CD8-positive, alpha-beta memory T cell (primary cell): ENCODE data around the gene IFT25. TPM values are rescaled to one million over a fixed set of nuclear protein-coding genes. Genes with fewer than 3 reads are reported as not detected.
"Not testable (repeated sequence)": the region's sequence is repeated elsewhere in the genome, so short reads cannot be mapped to it uniquely, and the experiment has no call there.

Source experiments
- CTCF ChIA-PET: fragments of 350-600 bp; sonication (Branson Sonifier 250); formaldehyde crosslinking; loops from one replicate; lab custom pipeline; 2021; ENCODE audit warnings: antibody characterized with exemption; lab: Charles Lee
- POLR2A ChIA-PET: fragments of 350-600 bp; sonication (Branson Sonifier 250); formaldehyde crosslinking; loops from one replicate; lab custom pipeline; 2021; ENCODE audit warnings: antibody characterized with exemption; lab: Charles Lee
- DNase-seq, 5 donors: peaks; one replicate each; pipeline versions ENCODE4 v3.0.0 to v3.0.0-alpha.2; 2020 to 2022; ENCODE audit warnings: mixed read lengths in 1 of 5
- H3K27ac ChIP-seq: one replicate; pipeline ENCODE4 v1.7.0; 2013; ENCODE audit warnings: low read depth, mild to moderate bottlenecking, low read length, moderate library complexity
- H3K27me3 ChIP-seq: 2 replicates; pipeline ENCODE4 v1.7.0; 2013; ENCODE audit warnings: low read length, mild to moderate bottlenecking; ENCODE audit not compliant: insufficient read depth, poor library complexity, severe bottlenecking
- H3K36me3 ChIP-seq: 2 replicates; pipeline ENCODE4 v1.7.0; 2013; ENCODE audit warnings: mild to moderate bottlenecking, low read length, moderate library complexity; ENCODE audit not compliant: insufficient read depth
- H3K4me1 ChIP-seq: 2 replicates; pipeline ENCODE4 v1.7.0; 2013; ENCODE audit warnings: mild to moderate bottlenecking, low read length, moderate library complexity; ENCODE audit not compliant: insufficient read depth
- H3K4me3 ChIP-seq: 2 replicates; pipeline ENCODE4 v1.7.0; 2013; ENCODE audit warnings: mild to moderate bottlenecking, low read length
- H3K9me3 ChIP-seq: 2 replicates; pipeline ENCODE4 v1.7.0; 2013; ENCODE audit warnings: mild to moderate bottlenecking, low read length
- H3K27ac Mint-ChIP-seq, 8 donors: one replicate each; pipeline ENCODE4 v1.8.0; 2020 to 2021; ENCODE audit warnings: mixed read lengths in 8 of 8, mild to moderate bottlenecking in 6 of 8, inconsistent platforms in 3 of 8, moderate library complexity in 3 of 8
- H3K27me3 Mint-ChIP-seq, 2 donors: one replicate each; pipeline ENCODE4 v1.8.0; 2020 to 2021; ENCODE audit warnings: mixed read lengths in 2 of 2, mild to moderate bottlenecking in 1 of 2, moderate library complexity in 1 of 2
- H3K36me3 Mint-ChIP-seq, 3 donors: one replicate each; pipeline ENCODE4 v1.8.0; 2020 to 2021; ENCODE audit warnings: mixed read lengths in 3 of 3, inconsistent platforms in 1 of 3, mild to moderate bottlenecking in 1 of 3
- H3K4me1 Mint-ChIP-seq, 3 donors: one replicate each; pipeline ENCODE4 v1.8.0; 2020 to 2021; ENCODE audit warnings: mixed read lengths in 3 of 3, inconsistent platforms in 1 of 3, mild to moderate bottlenecking in 1 of 3
- H3K4me3 Mint-ChIP-seq, 7 donors: one replicate each; pipeline ENCODE4 v1.8.0; 2020 to 2021; ENCODE audit warnings: mixed read lengths in 7 of 7, mild to moderate bottlenecking in 6 of 7, moderate library complexity in 4 of 7, inconsistent platforms in 2 of 7
- H3K9me3 Mint-ChIP-seq, 5 donors: one replicate each; pipeline ENCODE4 v1.8.0; 2020 to 2022; ENCODE audit warnings: mixed read lengths in 5 of 5, mild to moderate bottlenecking in 3 of 5, moderate library complexity in 2 of 5, inconsistent platforms in 1 of 5
- polyA plus RNA-seq: library from polyadenylated mRNA; unstranded; fragments of 300-500 nt; fragmentation: Illumina TruSeq; gene quantifications from one replicate; pipeline ENCODE4 v1.2.3, GENCODE V29; 2021
- total RNA-seq, 2 experiments: library from RNA; stranded (reverse); gene quantifications; one replicate each; pipeline ENCODE4 v1.2.3, GENCODE V29; 2021

IFT25 gene
- total RNA-seq, result 10 to 100 TPM; 57.2 to 57.8 TPM
- polyA plus RNA-seq, result 59.9 TPM

DNA sequence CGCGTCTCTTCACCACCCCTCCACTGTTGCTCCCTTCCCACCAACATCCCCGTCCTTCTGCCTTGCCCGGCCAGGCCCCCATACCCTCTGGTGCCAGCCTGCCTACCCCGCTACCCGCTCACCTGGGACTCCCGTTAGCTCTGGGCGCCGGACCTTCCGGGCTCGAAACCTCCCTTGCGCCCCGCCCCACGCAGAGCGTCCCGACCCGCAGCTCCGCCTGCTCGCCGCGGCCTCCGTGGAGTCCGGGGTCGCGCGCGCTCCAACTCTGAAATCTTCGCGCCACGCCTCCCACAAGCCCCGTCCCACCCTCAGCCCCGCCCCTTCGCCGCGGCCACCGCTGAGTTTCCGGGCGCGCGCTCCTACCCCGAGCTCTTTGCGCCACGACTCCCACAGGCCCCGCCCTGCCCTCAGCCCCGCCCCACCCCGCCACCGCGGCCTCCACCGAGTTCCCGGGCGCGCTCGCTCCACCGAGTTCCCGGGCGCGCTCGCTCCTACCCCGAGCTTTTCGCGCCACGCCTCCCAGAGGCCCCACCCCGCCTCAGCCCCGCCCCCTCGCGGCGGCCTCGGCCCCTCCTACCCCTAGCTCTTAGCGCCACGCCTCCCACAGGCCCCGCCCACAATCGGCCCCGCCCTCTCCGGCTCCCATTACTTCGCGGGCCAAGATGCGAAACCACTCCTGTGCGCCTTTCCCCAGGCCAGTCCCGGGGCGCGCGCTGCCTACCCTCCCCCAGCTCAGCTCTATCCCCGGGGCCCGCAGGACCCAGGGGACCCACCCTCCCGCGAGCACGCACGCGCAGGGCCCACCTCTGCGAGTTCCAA is at the start of gene IFT25:
Gene IFT25, minus strand, starts transcription at position 267 of the 819 bp plus-strand sequence. CDS start 5,617 bp downstream, outside the sequence.
- H3K4me3 Mint-ChIP-seq, result peak within 1 kb of the TSS; percentile 96 to 99 (median 97)
- Histone ChIP-seq H3K36me3 (no peaks in the 10 kb centered on the region), H3K27me3 (no peaks in the 10 kb centered on the region), H3K27ac (peak within 1 kb of the TSS; percentile 83), H3K4me1 (peaks cover 38% of the 10 kb centered on the region), H3K4me3 (peak within 1 kb of the TSS; percentile 71), H3K9me3 (no peaks in the 10 kb centered on the region)
- POLR2A ChIA-PET, result interaction anchor here (0.6 to 2.3 kb wide), 8 partner anchors 9 to 1220 kb away, joined by 3 to 24 read pairs (median 4); partner anchors contain the start of genes NDC1, TCEANC2, TMEM59 and YIPF1
- peaks cover 0 to 7% (median 3%) of the 10 kb centered on the region in 3 donors for H3K36me3 Mint-ChIP-seq
- no peaks in the 10 kb centered on the region for H3K9me3 Mint-ChIP-seq
- peaks cover 39 to 63% (median 49%) of the 10 kb centered on the region in 3 donors for H3K4me1 Mint-ChIP-seq
- peak within 1 kb of the TSS; percentile 94 to 99 (median 96) for H3K27ac Mint-ChIP-seq
- CTCF ChIA-PET, result interaction anchor here (0.8 to 3.2 kb wide), 13 partner anchors 11 to 864 kb away, joined by 3 to 16 read pairs (median 4); partner anchors contain the start of genes NDC1 and YIPF1
- no peaks in the 10 kb centered on the region for H3K27me3 Mint-ChIP-seq
- DNase-seq, result peak; percentile 97 to 99 (median 98)

- H3K27me3 Mint-ChIP-seq, DNase-seq, H3K9me3 Mint-ChIP-seq, H3K27me3 ChIP-seq, POLR2A ChIA-PET, H3K9me3 ChIP-seq, H3K27ac ChIP-seq, H3K4me1 ChIP-seq, H3K4me3 Mint-ChIP-seq, H3K36me3 Mint-ChIP-seq, H3K4me3 ChIP-seq, CTCF ChIA-PET, H3K27ac Mint-ChIP-seq, H3K4me1 Mint-ChIP-seq, H3K36me3 ChIP-seq: not testable (repeated sequence)
Measured at GRCh38 chr1:53994516-53994915, 49.0 kb upstream of the IFT25 start.

- Histone ChIP-seq H3K36me3 (no peaks in the 10 kb centered on the region), H3K4me3 (no peak overlapping the region), H3K27me3 (no peaks in the 10 kb centered on the region), H3K27ac (no peak overlapping the region), H3K9me3 (no peaks in the 10 kb centered on the region), H3K4me1 (no peaks in the 10 kb centered on the region)
- Mint-ChIP-seq H3K27me3 (peaks cover 1 to 3% of the 10 kb centered on the region in 2 donors), H3K4me3 (no peak overlapping the region), H3K4me1 (peaks cover 0 to 5% (median 0%) of the 10 kb centered on the region in 3 donors), H3K9me3 (peaks cover 0 to 2% (median 0%) of the 10 kb centered on the region in 5 donors), H3K36me3 (peaks cover 0 to 2% (median 0%) of the 10 kb centered on the region in 3 donors), H3K27ac (no peak overlapping the region)
- CTCF ChIA-PET, result no interaction called here
- DNase-seq, result no peak
- POLR2A ChIA-PET, result no interaction called here
Measured at GRCh38 chr1:53992085-53992874, 46.8 kb upstream of the IFT25 start.

DNA sequence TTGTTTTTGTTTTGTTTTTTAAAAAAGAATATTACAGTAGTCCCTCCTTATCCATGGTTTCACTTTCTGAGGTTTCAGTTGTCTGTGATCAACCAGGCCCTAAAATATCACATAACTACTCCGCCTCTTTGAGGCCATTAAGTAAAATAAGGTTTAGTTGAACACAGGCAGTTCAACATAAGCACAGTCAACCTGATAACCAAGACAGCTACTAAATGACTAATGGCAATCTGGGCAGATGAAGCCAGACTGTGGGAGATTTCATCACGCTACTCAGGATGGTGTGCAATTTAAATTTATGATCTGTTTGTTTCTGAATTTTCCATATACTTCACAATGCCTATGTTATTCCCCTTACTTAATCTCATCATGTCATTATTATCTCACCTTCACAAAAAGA is 42.4 kb upstream of the IFT25 start:
- H3K9me3 Mint-ChIP-seq, result no peaks in the 10 kb centered on the region
- Histone ChIP-seq H3K4me1 (no peaks in the 10 kb centered on the region), H3K4me3 (no peak overlapping the region), H3K36me3 (no peaks in the 10 kb centered on the region), H3K27me3 (no peaks in the 10 kb centered on the region), H3K27ac (no peak overlapping the region), H3K9me3 (no peaks in the 10 kb centered on the region)
- H3K4me3 Mint-ChIP-seq, result no peak overlapping the region
- peaks cover 0 to 18% (median 0%) of the 10 kb centered on the region in 3 donors for H3K4me1 Mint-ChIP-seq
- POLR2A ChIA-PET, result no interaction called here
- no peak overlapping the region for H3K27ac Mint-ChIP-seq
- H3K27me3 Mint-ChIP-seq, result no peaks in the 10 kb centered on the region
- CTCF ChIA-PET, result no interaction called here
- no peaks in the 10 kb centered on the region for H3K36me3 Mint-ChIP-seq
- no peak for DNase-seq

GRCh38 chr1:53986458-53986857 is 41.0 kb upstream of the IFT25 start:
- peaks cover 0 to 18% (median 0%) of the 10 kb centered on the region in 3 donors for H3K4me1 Mint-ChIP-seq
- ChIA-PET POLR2A (no interaction called here), CTCF (no interaction called here)
- no peaks in the 10 kb centered on the region for H3K4me1 ChIP-seq
- H3K36me3 Mint-ChIP-seq, result no peaks in the 10 kb centered on the region
- no peaks in the 10 kb centered on the region for H3K36me3 ChIP-seq
- DNase-seq, result peak in 1 of 5 donors; percentile 17
- H3K27me3 ChIP-seq, result no peaks in the 10 kb centered on the region
- no peak overlapping the region for H3K4me3 Mint-ChIP-seq
- peaks cover 0 to 6% of the 10 kb centered on the region in 2 donors for H3K27me3 Mint-ChIP-seq
- H3K9me3 Mint-ChIP-seq, result no peaks in the 10 kb centered on the region
- no peak overlapping the region for H3K27ac Mint-ChIP-seq
- no peak overlapping the region for H3K4me3 ChIP-seq
- no peak overlapping the region for H3K27ac ChIP-seq
- no peaks in the 10 kb centered on the region for H3K9me3 ChIP-seq

DNA sequence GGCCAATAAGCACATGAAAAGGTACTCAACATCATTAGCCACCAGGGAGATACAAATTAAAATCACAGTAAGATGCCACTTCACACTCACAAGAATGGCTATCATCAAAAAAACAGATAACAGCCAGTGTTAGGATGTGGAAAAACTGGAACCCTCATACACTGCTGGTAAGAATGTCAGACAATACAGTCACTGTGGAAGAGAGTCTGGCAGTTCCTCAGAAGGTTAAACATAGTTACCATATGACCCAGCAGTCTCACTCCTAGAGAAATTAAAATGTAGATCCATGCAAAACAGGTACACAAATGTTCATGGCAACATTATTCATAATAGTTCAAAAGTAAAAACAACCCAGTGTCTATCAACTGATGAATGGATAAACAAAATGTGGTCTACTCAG is 39.2 kb upstream of the IFT25 start:
- ChIA-PET CTCF (no interaction called here), POLR2A (no interaction called here)
- H3K4me3 Mint-ChIP-seq, result no peak overlapping the region
- no peak for DNase-seq
- H3K27me3 Mint-ChIP-seq, result peaks cover 1 to 6% of the 10 kb centered on the region in 2 donors
- no peaks in the 10 kb centered on the region for H3K9me3 Mint-ChIP-seq
- no peaks in the 10 kb centered on the region for H3K27me3 ChIP-seq
- no peaks in the 10 kb centered on the region for H3K36me3 ChIP-seq
- H3K4me1 ChIP-seq, result no peaks in the 10 kb centered on the region
- H3K9me3 ChIP-seq, result no peaks in the 10 kb centered on the region
- H3K36me3 Mint-ChIP-seq, result no peaks in the 10 kb centered on the region
- peaks cover 0 to 18% (median 0%) of the 10 kb centered on the region in 3 donors for H3K4me1 Mint-ChIP-seq
- H3K27ac ChIP-seq, result no peak overlapping the region
- H3K27ac Mint-ChIP-seq, result no peak overlapping the region
- no peak overlapping the region for H3K4me3 ChIP-seq

- H3K27ac Mint-ChIP-seq, result no peak overlapping the region
- H3K4me3 ChIP-seq, result no peak overlapping the region
- no peaks in the 10 kb centered on the region for H3K27me3 ChIP-seq
- no peaks in the 10 kb centered on the region for H3K9me3 Mint-ChIP-seq
- H3K27me3 Mint-ChIP-seq, result peaks cover 1 to 10% of the 10 kb centered on the region in 2 donors
- H3K36me3 Mint-ChIP-seq, result no peaks in the 10 kb centered on the region
- no peaks in the 10 kb centered on the region for H3K36me3 ChIP-seq
- H3K4me1 Mint-ChIP-seq, result peaks cover 0 to 14% (median 0%) of the 10 kb centered on the region in 3 donors
- ChIA-PET CTCF (no interaction called here), POLR2A (no interaction called here)
- no peak overlapping the region for H3K4me3 Mint-ChIP-seq
- DNase-seq, result no peak
- H3K4me1 ChIP-seq, result no peaks in the 10 kb centered on the region
- no peak overlapping the region for H3K27ac ChIP-seq
- no peaks in the 10 kb centered on the region for H3K9me3 ChIP-seq
Measured at GRCh38 chr1:53982763-53983104, 37.2 kb upstream of the IFT25 start.
